ENCODE data around the gene TSEN15. TPM values are rescaled to one million over a fixed set of nuclear protein-coding genes. Genes with fewer than 3 reads are reported as not detected.

Gene TSEN15
- total and polyA plus RNA-seq, 9 of the 15 experiments (the other 6 are each of a cell fraction or from before 2014, with no cell fraction given), result 25.6 to 121 (median 91.3) TPM

DNA sequence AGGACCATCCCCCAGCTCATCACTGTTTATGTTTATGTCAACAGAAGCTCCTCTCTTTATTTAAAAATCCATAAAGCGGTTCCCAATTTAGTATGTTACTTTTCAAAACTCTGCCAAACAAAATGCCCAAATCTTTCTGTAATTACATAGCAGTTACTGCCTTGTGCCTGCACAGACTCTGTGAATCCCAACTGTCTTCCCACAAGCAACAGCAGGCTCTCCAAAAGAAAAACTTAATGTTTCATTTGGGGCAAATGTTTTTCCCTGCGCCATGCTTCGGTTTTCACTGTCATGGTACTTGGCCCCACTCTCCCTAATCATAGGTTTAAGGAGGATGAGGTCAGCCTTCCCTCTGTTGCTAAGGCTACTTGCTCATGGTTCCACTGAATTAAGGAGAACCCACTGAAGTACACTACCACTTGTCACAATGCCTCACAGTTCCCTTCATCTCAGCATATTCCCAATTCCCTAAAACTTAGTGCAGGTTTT lies 18.6 kb upstream of the TSEN15 start (continued):
- TF ChIP-seq, protein P1, sequence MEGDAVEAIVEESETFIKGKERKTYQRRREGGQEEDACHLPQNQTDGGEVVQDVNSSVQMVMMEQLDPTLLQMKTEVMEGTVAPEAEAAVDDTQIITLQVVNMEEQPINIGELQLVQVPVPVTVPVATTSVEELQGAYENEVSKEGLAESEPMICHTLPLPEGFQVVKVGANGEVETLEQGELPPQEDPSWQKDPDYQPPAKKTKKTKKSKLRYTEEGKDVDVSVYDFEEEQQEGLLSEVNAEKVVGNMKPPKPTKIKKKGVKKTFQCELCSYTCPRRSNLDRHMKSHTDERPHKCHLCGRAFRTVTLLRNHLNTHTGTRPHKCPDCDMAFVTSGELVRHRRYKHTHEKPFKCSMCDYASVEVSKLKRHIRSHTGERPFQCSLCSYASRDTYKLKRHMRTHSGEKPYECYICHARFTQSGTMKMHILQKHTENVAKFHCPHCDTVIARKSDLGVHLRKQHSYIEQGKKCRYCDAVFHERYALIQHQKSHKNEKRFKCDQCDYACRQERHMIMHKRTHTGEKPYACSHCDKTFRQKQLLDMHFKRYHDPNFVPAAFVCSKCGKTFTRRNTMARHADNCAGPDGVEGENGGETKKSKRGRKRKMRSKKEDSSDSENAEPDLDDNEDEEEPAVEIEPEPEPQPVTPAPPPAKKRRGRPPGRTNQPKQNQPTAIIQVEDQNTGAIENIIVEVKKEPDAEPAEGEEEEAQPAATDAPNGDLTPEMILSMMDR (IDR thresholded peaks at IDR 0.05 in 2 of 3, conservative IDR thresholded peaks at IDR 0.05 in 1 of 3; ENCODE audit: insufficient read depth in 2 of 3, low read depth in 1 of 3, low read length in 3 of 3), result no peak
- TF ChIP-seq ZC3H4 (CRISPR knock-in tag; IDR thresholded peaks at IDR 0.05; ENCODE audit: borderline replicate concordance) (no peak), TEAD1 (CRISPR knock-in tag; IDR thresholded peaks at IDR 0.05) (no peak), BACH1 (tag; IDR thresholded peaks at IDR 0.05) (no peak), ZNF586 (CRISPR knock-in tag; conservative IDR thresholded peaks at IDR 0.05) (no peak), KAT7 (CRISPR knock-in tag; IDR thresholded peaks at IDR 0.05; ENCODE audit: borderline replicate concordance) (no peak), NFRKB (IDR thresholded peaks at IDR 0.05; ENCODE audit: low read depth) (peak; percentile 43; the same call in 1 of the 2 replicates), FOSL1 (tag; conservative IDR thresholded peaks at IDR 0.05) (no peak), KDM1A (IDR thresholded peaks at IDR 0.05) (no peak), TEAD2 (tag; IDR thresholded peaks at IDR 0.05) (no peak), ZNF445 (CRISPR knock-in tag; IDR thresholded peaks at IDR 0.05; ENCODE audit: low read depth) (no peak), BRD4 (IDR thresholded peaks at IDR 0.05) (no peak)
- TF ChIP-seq, protein P2, sequence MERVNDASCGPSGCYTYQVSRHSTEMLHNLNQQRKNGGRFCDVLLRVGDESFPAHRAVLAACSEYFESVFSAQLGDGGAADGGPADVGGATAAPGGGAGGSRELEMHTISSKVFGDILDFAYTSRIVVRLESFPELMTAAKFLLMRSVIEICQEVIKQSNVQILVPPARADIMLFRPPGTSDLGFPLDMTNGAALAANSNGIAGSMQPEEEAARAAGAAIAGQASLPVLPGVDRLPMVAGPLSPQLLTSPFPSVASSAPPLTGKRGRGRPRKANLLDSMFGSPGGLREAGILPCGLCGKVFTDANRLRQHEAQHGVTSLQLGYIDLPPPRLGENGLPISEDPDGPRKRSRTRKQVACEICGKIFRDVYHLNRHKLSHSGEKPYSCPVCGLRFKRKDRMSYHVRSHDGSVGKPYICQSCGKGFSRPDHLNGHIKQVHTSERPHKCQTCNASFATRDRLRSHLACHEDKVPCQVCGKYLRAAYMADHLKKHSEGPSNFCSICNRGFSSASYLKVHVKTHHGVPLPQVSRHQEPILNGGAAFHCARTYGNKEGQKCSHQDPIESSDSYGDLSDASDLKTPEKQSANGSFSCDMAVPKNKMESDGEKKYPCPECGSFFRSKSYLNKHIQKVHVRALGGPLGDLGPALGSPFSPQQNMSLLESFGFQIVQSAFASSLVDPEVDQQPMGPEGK (CRISPR knock-in tag; IDR thresholded peaks at IDR 0.05; ENCODE audit: borderline replicate concordance), result no peak
- TF ChIP-seq, protein P3, sequence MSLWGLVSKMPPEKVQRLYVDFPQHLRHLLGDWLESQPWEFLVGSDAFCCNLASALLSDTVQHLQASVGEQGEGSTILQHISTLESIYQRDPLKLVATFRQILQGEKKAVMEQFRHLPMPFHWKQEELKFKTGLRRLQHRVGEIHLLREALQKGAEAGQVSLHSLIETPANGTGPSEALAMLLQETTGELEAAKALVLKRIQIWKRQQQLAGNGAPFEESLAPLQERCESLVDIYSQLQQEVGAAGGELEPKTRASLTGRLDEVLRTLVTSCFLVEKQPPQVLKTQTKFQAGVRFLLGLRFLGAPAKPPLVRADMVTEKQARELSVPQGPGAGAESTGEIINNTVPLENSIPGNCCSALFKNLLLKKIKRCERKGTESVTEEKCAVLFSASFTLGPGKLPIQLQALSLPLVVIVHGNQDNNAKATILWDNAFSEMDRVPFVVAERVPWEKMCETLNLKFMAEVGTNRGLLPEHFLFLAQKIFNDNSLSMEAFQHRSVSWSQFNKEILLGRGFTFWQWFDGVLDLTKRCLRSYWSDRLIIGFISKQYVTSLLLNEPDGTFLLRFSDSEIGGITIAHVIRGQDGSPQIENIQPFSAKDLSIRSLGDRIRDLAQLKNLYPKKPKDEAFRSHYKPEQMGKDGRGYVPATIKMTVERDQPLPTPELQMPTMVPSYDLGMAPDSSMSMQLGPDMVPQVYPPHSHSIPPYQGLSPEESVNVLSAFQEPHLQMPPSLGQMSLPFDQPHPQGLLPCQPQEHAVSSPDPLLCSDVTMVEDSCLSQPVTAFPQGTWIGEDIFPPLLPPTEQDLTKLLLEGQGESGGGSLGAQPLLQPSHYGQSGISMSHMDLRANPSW (CRISPR knock-in tag; IDR thresholded peaks at IDR 0.05), result no peak
- TF ChIP-seq, protein P4, sequence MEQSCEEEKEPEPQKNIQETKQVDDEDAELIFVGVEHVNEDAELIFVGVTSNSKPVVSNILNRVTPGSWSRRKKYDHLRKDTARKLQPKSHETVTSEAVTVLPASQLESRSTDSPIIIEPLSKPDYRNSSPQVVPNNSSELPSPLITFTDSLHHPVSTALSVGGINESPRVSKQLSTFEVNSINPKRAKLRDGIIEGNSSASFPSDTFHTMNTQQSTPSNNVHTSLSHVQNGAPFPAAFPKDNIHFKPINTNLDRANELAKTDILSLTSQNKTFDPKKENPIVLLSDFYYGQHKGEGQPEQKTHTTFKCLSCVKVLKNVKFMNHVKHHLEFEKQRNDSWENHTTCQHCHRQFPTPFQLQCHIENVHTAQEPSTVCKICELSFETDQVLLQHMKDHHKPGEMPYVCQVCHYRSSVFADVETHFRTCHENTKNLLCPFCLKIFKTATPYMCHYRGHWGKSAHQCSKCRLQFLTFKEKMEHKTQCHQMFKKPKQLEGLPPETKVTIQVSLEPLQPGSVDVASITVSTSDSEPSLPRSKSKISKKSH (CRISPR knock-in tag; IDR thresholded peaks at IDR 0.05), result no peak
- TF ChIP-seq, protein P5, sequence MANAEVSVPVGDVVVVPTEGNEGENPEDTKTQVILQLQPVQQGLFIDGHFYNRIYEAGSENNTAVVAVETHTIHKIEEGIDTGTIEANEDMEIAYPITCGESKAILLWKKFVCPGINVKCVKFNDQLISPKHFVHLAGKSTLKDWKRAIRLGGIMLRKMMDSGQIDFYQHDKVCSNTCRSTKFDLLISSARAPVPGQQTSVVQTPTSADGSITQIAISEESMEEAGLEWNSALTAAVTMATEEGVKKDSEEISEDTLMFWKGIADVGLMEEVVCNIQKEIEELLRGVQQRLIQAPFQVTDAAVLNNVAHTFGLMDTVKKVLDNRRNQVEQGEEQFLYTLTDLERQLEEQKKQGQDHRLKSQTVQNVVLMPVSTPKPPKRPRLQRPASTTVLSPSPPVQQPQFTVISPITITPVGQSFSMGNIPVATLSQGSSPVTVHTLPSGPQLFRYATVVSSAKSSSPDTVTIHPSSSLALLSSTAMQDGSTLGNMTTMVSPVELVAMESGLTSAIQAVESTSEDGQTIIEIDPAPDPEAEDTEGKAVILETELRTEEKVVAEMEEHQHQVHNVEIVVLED (CRISPR knock-in tag; IDR thresholded peaks at IDR 0.05), result no peak
- TF ChIP-seq, protein P6, sequence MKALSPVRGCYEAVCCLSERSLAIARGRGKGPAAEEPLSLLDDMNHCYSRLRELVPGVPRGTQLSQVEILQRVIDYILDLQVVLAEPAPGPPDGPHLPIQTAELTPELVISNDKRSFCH (CRISPR knock-in tag; IDR thresholded peaks at IDR 0.05), result no peak
- TF ChIP-seq, protein P6 (tag; IDR thresholded peaks at IDR 0.05), result no peak

All from K562 (cell line).